ENCODE measurements around the gene CPEB1.

CPEB1 gene

DNA sequence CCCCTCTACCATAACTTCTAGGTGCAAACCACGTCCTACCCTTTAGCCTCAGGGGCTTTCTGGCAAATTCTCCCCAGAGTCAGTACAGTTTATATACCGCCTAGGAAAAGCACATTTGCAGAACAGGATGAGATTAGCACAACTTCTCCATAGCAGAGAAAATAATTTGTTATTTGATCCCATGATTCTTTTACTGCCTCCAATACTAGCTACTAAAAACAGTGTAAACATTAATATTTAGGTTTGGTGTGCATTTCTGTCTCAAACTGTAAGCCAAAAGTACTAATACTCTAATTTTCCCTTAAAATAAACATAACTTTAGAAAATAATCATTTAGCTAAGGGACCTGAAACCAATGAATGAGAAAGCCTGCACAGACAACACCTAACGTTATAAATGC is 4.5 kb downstream of the CPEB1 start:
- TF ChIP-seq, protein P1, sequence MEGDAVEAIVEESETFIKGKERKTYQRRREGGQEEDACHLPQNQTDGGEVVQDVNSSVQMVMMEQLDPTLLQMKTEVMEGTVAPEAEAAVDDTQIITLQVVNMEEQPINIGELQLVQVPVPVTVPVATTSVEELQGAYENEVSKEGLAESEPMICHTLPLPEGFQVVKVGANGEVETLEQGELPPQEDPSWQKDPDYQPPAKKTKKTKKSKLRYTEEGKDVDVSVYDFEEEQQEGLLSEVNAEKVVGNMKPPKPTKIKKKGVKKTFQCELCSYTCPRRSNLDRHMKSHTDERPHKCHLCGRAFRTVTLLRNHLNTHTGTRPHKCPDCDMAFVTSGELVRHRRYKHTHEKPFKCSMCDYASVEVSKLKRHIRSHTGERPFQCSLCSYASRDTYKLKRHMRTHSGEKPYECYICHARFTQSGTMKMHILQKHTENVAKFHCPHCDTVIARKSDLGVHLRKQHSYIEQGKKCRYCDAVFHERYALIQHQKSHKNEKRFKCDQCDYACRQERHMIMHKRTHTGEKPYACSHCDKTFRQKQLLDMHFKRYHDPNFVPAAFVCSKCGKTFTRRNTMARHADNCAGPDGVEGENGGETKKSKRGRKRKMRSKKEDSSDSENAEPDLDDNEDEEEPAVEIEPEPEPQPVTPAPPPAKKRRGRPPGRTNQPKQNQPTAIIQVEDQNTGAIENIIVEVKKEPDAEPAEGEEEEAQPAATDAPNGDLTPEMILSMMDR (IDR thresholded peaks at IDR 0.05; ENCODE audit: borderline replicate concordance, insufficient read depth, low read depth, low read length), result no peak
- no peak overlapping the region for H3K4me3 ChIP-seq (ENCODE audit: low read depth, low read length)

DNA sequence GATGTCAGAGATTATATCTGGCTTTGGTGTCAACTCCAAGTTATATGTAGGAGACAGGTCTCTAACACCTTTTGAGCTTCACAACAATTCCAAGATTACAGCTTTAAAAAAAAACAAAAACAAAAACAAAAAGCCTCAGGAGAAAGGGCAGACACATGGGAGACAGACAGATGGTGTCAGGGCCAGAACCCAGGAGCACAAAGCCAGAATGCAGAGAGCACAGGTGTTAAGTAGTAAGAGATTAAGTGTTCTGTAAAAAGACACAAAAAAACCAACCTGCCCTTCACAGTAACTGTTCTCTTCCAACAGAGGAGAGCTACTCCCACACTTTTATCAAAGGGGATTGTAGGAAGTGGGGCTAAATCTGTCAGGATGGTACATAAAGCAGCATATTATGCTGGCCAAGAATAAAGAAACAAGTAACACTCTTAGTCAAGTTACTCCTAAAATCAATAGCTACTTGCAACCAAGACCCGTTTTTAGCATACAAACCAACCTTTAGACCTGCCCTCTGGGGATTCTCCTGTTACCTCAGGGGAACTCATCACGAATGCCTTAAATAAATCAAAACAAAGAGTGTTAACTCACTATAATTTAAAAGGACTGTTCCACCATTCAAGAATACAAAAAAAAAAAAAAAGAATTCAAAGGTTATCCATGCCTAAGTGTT is 5.9 kb downstream of the CPEB1 start:
- H3K4me3 ChIP-seq (ENCODE audit: low read depth, low read length), result no peak overlapping the region
- TF ChIP-seq, protein P1 (IDR thresholded peaks at IDR 0.05; ENCODE audit: borderline replicate concordance, insufficient read depth, low read depth, low read length), result no peak

DNA sequence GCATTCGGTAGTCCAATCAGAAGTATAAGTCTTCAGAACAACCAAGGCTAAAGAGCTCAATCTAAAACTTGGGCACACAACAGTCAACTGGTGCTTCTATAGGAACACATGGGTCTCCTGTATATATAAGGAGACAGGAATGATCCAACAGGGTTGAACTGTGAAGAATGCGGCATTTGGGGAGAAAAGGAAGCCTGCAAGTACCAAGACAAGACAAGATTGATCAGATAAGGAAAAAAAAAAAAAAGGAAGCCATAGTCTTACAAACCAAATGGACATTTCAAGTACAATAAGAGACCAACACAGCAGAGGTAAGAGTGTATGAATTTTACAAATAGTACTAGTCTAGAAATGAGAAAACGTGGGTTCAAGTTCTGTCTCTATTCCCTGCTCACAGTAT is 6.5 kb downstream of the CPEB1 start:
- H3K4me3 ChIP-seq (ENCODE audit: low read depth, low read length), result no peak overlapping the region
- TF ChIP-seq, protein P1 (IDR thresholded peaks at IDR 0.05; ENCODE audit: borderline replicate concordance, insufficient read depth, low read depth, low read length), result no peak

DNA sequence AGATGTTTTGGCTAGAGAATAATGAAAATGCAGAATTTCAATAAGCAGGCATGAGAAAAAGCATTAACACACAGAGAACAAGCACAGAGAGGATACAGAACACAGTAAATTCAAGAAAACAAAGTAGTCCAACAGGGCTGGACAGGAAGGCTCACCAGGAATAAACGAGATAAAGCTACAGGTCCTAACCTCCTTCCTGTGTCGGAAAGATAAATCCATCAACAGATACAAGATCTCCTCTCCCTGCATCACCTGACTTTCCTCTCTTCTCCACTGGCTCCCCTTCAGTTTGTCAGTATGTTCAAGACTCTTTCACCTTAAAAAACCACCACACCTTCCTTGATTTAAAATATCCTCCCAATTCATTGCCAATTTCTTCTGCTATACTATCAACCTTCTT is 11.4 kb downstream of the CPEB1 start:
- TF ChIP-seq, protein P1 (IDR thresholded peaks at IDR 0.05; ENCODE audit: borderline replicate concordance, insufficient read depth, low read depth, low read length), result no peak
- H3K4me3 ChIP-seq (ENCODE audit: low read depth, low read length), result no peak overlapping the region

DNA sequence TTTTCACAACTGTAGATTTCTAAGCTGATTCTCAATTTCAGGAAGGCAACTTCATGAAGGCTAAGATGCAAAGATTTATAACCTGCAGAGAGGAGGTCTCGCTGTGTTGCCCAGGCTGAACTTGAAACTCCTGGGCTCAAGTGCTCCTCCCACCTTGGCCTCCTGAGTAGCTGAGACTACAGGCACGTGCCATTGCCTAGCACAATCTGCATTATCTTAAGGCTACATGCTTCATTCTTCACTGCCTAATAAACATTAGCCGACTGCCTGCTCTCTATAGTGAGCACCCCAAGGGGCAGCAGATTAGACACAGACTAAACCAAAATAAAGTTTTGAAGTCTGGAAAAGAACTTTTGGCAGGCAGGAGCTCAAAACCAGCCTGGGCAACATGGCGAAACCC is 17.1 kb downstream of the CPEB1 start:
- TF ChIP-seq, protein P1 (IDR thresholded peaks at IDR 0.05; ENCODE audit: borderline replicate concordance, insufficient read depth, low read depth, low read length), result no peak
- no peak overlapping the region for H3K4me3 ChIP-seq (ENCODE audit: low read depth, low read length)

DNA sequence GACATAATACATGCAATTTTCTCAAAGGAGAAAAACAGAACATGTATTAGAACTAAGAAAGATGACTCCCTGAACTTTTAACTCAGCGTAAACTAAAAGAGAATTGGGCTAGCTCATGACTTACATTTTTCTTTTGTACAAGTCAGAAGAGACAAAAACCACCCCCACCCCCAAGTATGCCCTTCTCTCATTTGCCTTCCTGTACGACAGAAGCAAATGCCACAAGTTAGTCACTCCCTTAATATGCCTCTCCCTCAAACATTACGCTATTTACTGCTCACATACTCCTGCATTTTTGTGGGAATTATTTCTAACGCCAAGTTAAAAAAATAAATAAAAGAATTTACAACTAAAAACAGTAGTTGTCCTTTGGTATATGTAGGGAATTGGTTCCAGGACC is 22.0 kb downstream of the CPEB1 start:
- H3K4me3 ChIP-seq (ENCODE audit: low read depth, low read length), result no peak overlapping the region
- TF ChIP-seq, protein P1 (IDR thresholded peaks at IDR 0.05; ENCODE audit: borderline replicate concordance, insufficient read depth, low read depth, low read length), result no peak

DNA sequence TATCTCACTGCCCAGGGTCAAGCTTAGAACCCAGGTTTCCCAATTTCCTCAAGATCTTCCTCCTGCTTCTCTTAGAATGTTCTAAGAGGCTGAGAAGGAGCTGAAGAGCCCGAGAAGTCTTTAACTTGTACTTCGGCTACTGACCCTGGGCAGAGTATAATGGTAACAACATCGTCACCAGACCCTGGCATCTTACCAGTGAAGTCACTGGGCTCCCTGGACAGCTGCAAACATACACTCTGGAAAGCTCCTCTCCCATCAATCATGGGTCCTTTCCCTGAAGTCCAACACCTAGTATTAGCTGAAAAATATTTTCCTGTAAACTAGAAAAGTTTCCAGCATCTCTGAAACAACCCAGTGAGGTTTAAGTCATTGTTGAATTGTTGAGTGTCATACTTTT is 22.7 kb downstream of the CPEB1 start:
- TF ChIP-seq, protein P1 (IDR thresholded peaks at IDR 0.05; ENCODE audit: borderline replicate concordance, insufficient read depth, low read depth, low read length), result no peak
- no peak overlapping the region for H3K4me3 ChIP-seq (ENCODE audit: low read depth, low read length)

All from GM12875 (cell line).